ENCODE data around the gene PTPRO.
A peak's percentile ranks its signal among the peaks of the same experiment; 100 is the strongest.

PTPRO gene

GRCh38 chr12:15544589-15544988 is 222.3 kb downstream of the PTPRO start:
- H3K9me2 ChIP-seq (replicated peaks; ENCODE audit: control insufficient read depth, low read length) = no peaks in the 10 kb centered on the region
- H3K79me2 ChIP-seq (ENCODE audit: control insufficient read depth, low read length) = no peaks in the 10 kb centered on the region
- H3K4me3 ChIP-seq (ENCODE audit: low read length) = no peak overlapping the region

GRCh38 chr12:15545334-15545733 is 223.0 kb downstream of the PTPRO start:
- Histone ChIP-seq H3K4me3 (ENCODE audit: low read length) (peak overlapping the region; percentile 63; the same call in 1 of the 2 replicates), H3K27me3 (ENCODE audit: control insufficient read depth, low read length) (no peaks in the 10 kb centered on the region), H3K4me2 (ENCODE audit: low read length) (peak overlapping the region; percentile 71; the same call in 1 of the 2 replicates), H4K20me1 (ENCODE audit: control insufficient read depth, insufficient read depth, low read depth, low read length) (no peaks in the 10 kb centered on the region), H3K36me3 (ENCODE audit: control insufficient read depth, low read length) (no peaks in the 10 kb centered on the region), H3K9me3 (ENCODE audit: control insufficient read depth, insufficient read depth, low read length) (no peaks in the 10 kb centered on the region), H3K27ac (ENCODE audit: low read depth, low read length) (peak overlapping the region; percentile 71; the same call in 1 of the 2 replicates), H3F3A (ENCODE audit: control insufficient read depth, insufficient read depth) (peaks cover 3% of the 10 kb centered on the region; the same call in 1 of the 2 replicates), H3K79me2 (ENCODE audit: control insufficient read depth, low read length) (no peaks in the 10 kb centered on the region), H3K9me2 (replicated peaks; ENCODE audit: control insufficient read depth, low read length) (no peaks in the 10 kb centered on the region), H3K4me1 (ENCODE audit: control insufficient read depth, low read length) (peaks cover 35% of the 10 kb centered on the region)
- TF ChIP-seq EZH2phosphoT487 (IDR thresholded peaks at IDR 0.05; ENCODE audit: borderline replicate concordance, low read length) (no peak), CTCF (IDR thresholded peaks at IDR 0.05; ENCODE audit: low read depth, low read length, poor library complexity, severe bottlenecking) (no peak)

More at GRCh38 chr12:15544589-15544988, 222.3 kb downstream of the PTPRO start:
- Histone ChIP-seq H3K9me3 (ENCODE audit: control insufficient read depth, insufficient read depth, low read length) (no peaks in the 10 kb centered on the region), H3K4me2 (ENCODE audit: low read length) (no peak overlapping the region), H3K4me1 (ENCODE audit: control insufficient read depth, low read length) (peaks cover 35% of the 10 kb centered on the region), H3K27ac (ENCODE audit: low read depth, low read length) (no peak overlapping the region), H3K36me3 (ENCODE audit: control insufficient read depth, low read length) (no peaks in the 10 kb centered on the region), H3K27me3 (ENCODE audit: control insufficient read depth, low read length) (no peaks in the 10 kb centered on the region), H4K20me1 (ENCODE audit: control insufficient read depth, insufficient read depth, low read depth, low read length) (no peaks in the 10 kb centered on the region), H3F3A (ENCODE audit: control insufficient read depth, insufficient read depth) (peaks cover 3% of the 10 kb centered on the region; the same call in 1 of the 2 replicates)
- no peak for TF ChIP-seq EZH2phosphoT487 (IDR thresholded peaks at IDR 0.05; ENCODE audit: borderline replicate concordance, low read length)
- no peak for TF ChIP-seq CTCF (IDR thresholded peaks at IDR 0.05; ENCODE audit: low read depth, low read length, poor library complexity, severe bottlenecking)

GRCh38 chr12:15546102-15546701 is 223.9 kb downstream of the PTPRO start:
- Histone ChIP-seq H3K4me3 (ENCODE audit: low read length) (peak overlapping the region; percentile 63), H3K9me3 (ENCODE audit: control insufficient read depth, insufficient read depth, low read length) (no peaks in the 10 kb centered on the region), H3K4me1 (ENCODE audit: control insufficient read depth, low read length) (peaks cover 35% of the 10 kb centered on the region), H3K27me3 (ENCODE audit: control insufficient read depth, low read length) (no peaks in the 10 kb centered on the region), H3K27ac (ENCODE audit: low read depth, low read length) (peak overlapping the region; percentile 71), H3F3A (ENCODE audit: control insufficient read depth, insufficient read depth) (peaks cover 3% of the 10 kb centered on the region; the same call in 1 of the 2 replicates), H3K4me2 (ENCODE audit: low read length) (peak overlapping the region; percentile 71), H3K79me2 (ENCODE audit: control insufficient read depth, low read length) (no peaks in the 10 kb centered on the region), H3K36me3 (ENCODE audit: control insufficient read depth, low read length) (no peaks in the 10 kb centered on the region), H3K9me2 (replicated peaks; ENCODE audit: control insufficient read depth, low read length) (no peaks in the 10 kb centered on the region), H4K20me1 (ENCODE audit: control insufficient read depth, insufficient read depth, low read depth, low read length) (no peaks in the 10 kb centered on the region)
- TF ChIP-seq CTCF (IDR thresholded peaks at IDR 0.05; ENCODE audit: low read depth, low read length, poor library complexity, severe bottlenecking) (no peak), EZH2phosphoT487 (IDR thresholded peaks at IDR 0.05; ENCODE audit: borderline replicate concordance, low read length) (no peak)
